Effector memory CD4-positive, alpha-beta T cell (primary cell): ENCODE data around the gene UGT1A9.
"Not testable (repeated sequence)": the region's sequence is repeated elsewhere in the genome, so short reads cannot be mapped to it uniquely, and the experiment has no call there.

Experiments used
- DNase-seq, 3 donors: peaks; one replicate each; pipeline ENCODE4 v3.0.0-alpha.2; 2020
- H3K27ac ChIP-seq: 2 replicates; pipeline ENCODE4 v1.7.0; 2013; ENCODE audit warnings: mild to moderate bottlenecking, low read length, moderate library complexity; ENCODE audit not compliant: insufficient read depth, poor library complexity, severe bottlenecking
- H3K27me3 ChIP-seq: replicated peaks from 2 replicates; pipeline ENCODE4 v1.7.0; 2013; ENCODE audit warnings: mild to moderate bottlenecking, low read length; ENCODE audit not compliant: insufficient read depth, control insufficient read depth, poor library complexity, severe bottlenecking
- H3K36me3 ChIP-seq: 2 replicates; pipeline ENCODE4 v1.7.0; 2013; ENCODE audit warnings: mild to moderate bottlenecking, low read length, moderate library complexity; ENCODE audit not compliant: control insufficient read depth, insufficient read depth
- H3K4me1 ChIP-seq: 2 replicates; pipeline ENCODE4 v1.7.0; 2013; ENCODE audit warnings: low read length, mild to moderate bottlenecking; ENCODE audit not compliant: control insufficient read depth, insufficient read depth, poor library complexity, severe bottlenecking
- H3K4me3 ChIP-seq: 2 replicates; pipeline ENCODE4 v1.7.0; 2013; ENCODE audit warnings: low read length, low read depth, mild to moderate bottlenecking; ENCODE audit not compliant: insufficient read depth, poor library complexity, severe bottlenecking
- H3K9me3 ChIP-seq: 2 replicates; pipeline ENCODE4 v1.7.0; 2013; ENCODE audit warnings: mild to moderate bottlenecking, low read length, moderate library complexity; ENCODE audit not compliant: control insufficient read depth
- total RNA-seq, 3 donors: gene quantifications; one replicate each; lab custom pipeline; 2026; lab: John Stamatoyannopoulos, UW

Gene UGT1A9
- total RNA-seq = 0 reads per million in 3 donors

GRCh38 chr2:233671290-233672161, at the start of gene UGT1A9:
Gene UGT1A9 (plus strand): TSS chr2:233671898. CDS start chr2:233671935, 37 bp downstream.
- H3K4me3 ChIP-seq = no peak within 1 kb of the TSS

GRCh38 chr2:233627331-233628025, 44.2 kb upstream of the UGT1A9 start:
- Histone ChIP-seq H3K9me3 (no peaks in the 10 kb centered on the region), H3K27ac (no peak overlapping the region), H3K36me3 (no peaks in the 10 kb centered on the region), H3K4me3 (no peak overlapping the region), H3K27me3 (no peaks in the 10 kb centered on the region), H3K4me1 (no peaks in the 10 kb centered on the region)
- no peak for DNase-seq

More at GRCh38 chr2:233671290-233672161, at the start of gene UGT1A9:
- Histone ChIP-seq H3K27me3 (no peaks in the 10 kb centered on the region), H3K4me1 (no peaks in the 10 kb centered on the region), H3K36me3 (no peaks in the 10 kb centered on the region), H3K27ac (no peak within 1 kb of the TSS), H3K9me3 (no peaks in the 10 kb centered on the region)
- no peak for DNase-seq

DNA sequence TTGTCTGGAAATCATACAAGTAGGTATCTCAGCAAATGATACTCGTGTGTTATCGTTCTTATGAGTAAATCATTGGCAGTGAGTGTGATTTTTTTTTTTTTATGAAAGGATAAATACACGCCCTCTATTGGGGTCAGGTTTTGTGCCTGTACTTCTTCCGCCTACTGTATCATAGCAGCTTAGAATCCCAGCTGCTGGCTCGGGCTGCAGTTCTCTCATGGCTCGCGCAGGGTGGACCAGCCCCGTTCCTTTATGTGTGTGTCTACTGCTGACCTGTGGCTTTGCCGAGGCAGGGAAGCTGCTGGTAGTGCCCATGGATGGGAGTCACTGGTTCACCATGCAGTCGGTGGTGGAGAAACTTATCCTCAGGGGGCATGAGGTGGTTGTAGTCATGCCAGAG, 35.4 kb upstream of the UGT1A9 start, which contains the start of gene UGT1A10:
TSS of gene UGT1A10 (plus strand) at position 143 of the 400 bp plus-strand sequence. CDS start at position 218, 75 bp downstream.
- not testable (repeated sequence) for H3K27ac ChIP-seq, DNase-seq, H3K36me3 ChIP-seq, H3K4me1 ChIP-seq, H3K9me3 ChIP-seq, H3K4me3 ChIP-seq, H3K27me3 ChIP-seq

- Histone ChIP-seq H3K9me3 (no peaks in the 10 kb centered on the region), H3K27ac (no peak overlapping the region), H3K27me3 (no peaks in the 10 kb centered on the region), H3K4me3 (no peak overlapping the region), H3K4me1 (no peaks in the 10 kb centered on the region), H3K36me3 (no peaks in the 10 kb centered on the region)
- DNase-seq = no peak
Observed at GRCh38 chr2:233638836-233639235, 32.9 kb upstream of the UGT1A9 start.

DNA sequence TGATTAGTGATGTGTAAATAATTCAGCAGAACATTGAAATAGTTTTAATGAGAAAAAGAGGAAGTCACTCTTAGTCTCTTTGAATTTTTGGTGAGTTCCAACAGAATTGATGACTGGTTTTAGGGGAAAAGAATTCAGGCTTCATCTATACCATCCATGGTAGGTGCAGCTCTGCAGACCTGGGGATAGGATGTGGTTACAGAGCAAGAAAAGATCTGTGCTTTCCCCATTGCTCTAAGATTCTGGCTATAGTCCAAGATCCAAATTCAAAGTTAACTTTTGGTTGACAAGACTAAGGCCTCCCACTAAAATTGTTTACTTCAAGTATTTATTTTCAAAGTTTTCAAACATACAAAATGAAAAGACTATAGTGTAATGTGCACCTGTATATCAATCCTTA, 31.8 kb upstream of the UGT1A9 start:
- no peak for DNase-seq
- Histone ChIP-seq H3K4me3 (no peak overlapping the region), H3K27ac (no peak overlapping the region), H3K36me3 (no peaks in the 10 kb centered on the region), H3K9me3 (no peaks in the 10 kb centered on the region), H3K27me3 (no peaks in the 10 kb centered on the region), H3K4me1 (no peaks in the 10 kb centered on the region)

DNA sequence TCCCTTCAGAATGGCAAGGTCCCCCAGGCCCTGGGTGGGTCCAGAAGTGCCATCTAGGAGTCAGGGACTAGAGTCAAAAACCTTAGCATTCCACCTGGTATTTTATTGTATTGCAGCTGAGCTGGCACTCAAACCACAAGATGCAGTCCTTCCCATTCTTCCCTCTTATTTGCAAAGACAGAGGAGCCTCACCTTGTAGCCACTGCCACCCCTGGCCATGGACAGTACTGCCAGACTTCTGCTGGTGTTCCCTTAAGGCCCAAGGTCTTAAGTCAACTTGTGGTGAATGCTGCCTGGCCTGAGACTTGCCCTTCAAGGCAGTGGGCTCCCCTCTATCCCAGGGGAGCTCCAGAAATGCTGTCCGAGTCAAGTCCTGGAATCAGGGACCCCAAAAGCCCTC, 28.6 kb upstream of the UGT1A9 start:
- H3K27me3 ChIP-seq = no peaks in the 10 kb centered on the region
- H3K27ac ChIP-seq = no peak overlapping the region
- no peaks in the 10 kb centered on the region for H3K36me3 ChIP-seq
- no peaks in the 10 kb centered on the region for H3K4me1 ChIP-seq
- DNase-seq = no peak
- H3K4me3 ChIP-seq = no peak overlapping the region
- no peaks in the 10 kb centered on the region for H3K9me3 ChIP-seq

DNA sequence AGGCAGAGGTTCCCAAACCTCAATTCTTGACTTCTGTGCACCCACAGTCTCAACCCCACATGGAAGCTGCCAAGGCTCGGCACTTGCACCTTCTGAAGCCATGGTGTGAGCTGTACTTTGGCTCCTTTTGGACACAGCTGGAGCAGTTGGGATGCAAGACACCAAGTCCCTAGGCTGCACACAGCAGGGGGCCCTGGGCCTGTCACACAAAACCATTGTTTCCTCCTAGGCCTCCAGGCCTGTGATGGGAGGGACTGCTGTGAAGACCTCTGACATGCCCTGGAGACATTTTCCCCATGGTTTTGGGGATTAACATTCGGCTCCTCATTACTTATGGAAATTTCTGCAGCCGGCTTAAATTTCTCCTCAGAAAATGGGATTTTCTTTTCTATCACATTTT, 25.7 kb upstream of the UGT1A9 start:
- not testable (repeated sequence) for H3K27me3 ChIP-seq, H3K27ac ChIP-seq, H3K9me3 ChIP-seq, H3K4me3 ChIP-seq, H3K4me1 ChIP-seq, DNase-seq, H3K36me3 ChIP-seq

DNA sequence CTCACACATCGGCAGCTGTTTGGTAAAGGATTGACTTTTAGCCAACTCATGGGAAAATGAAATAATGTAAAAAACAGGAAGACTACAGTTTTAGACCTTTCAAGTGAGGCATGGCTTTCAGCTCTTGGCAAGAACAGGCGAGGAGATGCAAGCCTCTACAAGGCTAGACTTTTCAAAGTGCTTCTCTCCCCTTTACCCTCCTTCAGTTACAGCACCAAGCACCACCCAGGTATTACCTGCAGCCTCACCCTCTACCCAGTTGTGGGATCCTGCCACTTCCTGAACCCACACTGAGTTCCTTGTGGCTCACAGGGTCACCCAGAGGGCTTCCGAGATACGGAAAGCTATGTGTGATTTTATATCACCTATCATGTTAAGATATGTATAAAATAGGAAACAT, 20.7 kb upstream of the UGT1A9 start:
- Histone ChIP-seq H3K27me3 (no peaks in the 10 kb centered on the region), H3K9me3 (no peaks in the 10 kb centered on the region), H3K27ac (no peak overlapping the region), H3K36me3 (no peaks in the 10 kb centered on the region), H3K4me3 (no peak overlapping the region), H3K4me1 (no peaks in the 10 kb centered on the region)
- no peak for DNase-seq

- Histone ChIP-seq H3K36me3 (no peaks in the 10 kb centered on the region), H3K4me3 (no peak overlapping the region), H3K9me3 (no peaks in the 10 kb centered on the region), H3K27ac (no peak overlapping the region), H3K27me3 (no peaks in the 10 kb centered on the region), H3K4me1 (no peaks in the 10 kb centered on the region)
- no peak for DNase-seq
Observed at GRCh38 chr2:233651430-233651829, 20.3 kb upstream of the UGT1A9 start.

- H3K4me3 ChIP-seq = no peak overlapping the region
- H3K27ac ChIP-seq = no peak overlapping the region
- H3K36me3 ChIP-seq = no peaks in the 10 kb centered on the region
- no peaks in the 10 kb centered on the region for H3K4me1 ChIP-seq
- no peaks in the 10 kb centered on the region for H3K9me3 ChIP-seq
- no peak for DNase-seq
- no peaks in the 10 kb centered on the region for H3K27me3 ChIP-seq
Observed at GRCh38 chr2:233654501-233654900, 17.2 kb upstream of the UGT1A9 start.
